K562 (cell line): Measurements from ENCODE around the gene HS6ST1. TPM values are rescaled to one million over a fixed set of nuclear protein-coding genes. Genes with fewer than 3 reads are reported as not detected.

Experiments used
- CHD7 ChIP-seq: fragments of 200-600 bp; sonication (generic); IDR thresholded peaks from one replicate; pipeline ENCODE4 v1.6.1; 2012; ENCODE audit warnings: mild to moderate bottlenecking, low read depth, low read length, inconsistent platforms
- CREB1 ChIP-seq, 2 experiments: sonication (generic) in 1 of 2; formaldehyde crosslinking in 1 of 2; IDR thresholded peaks; 2 replicates each; pipeline versions ENCODE4 v1.6.1 to v1.8.0; 2012 to 2022; ENCODE audit warnings: inconsistent platforms in 1 of 2, mild to moderate bottlenecking in 1 of 2, missing genetic modification reagents in 1 of 2, moderate library complexity in 1 of 2
- DLX4 ChIP-seq: fragments of 250-450 bp; sonication (Bioruptor Pico); IDR thresholded peaks from 2 replicates; pipeline ENCODE4 v1.6.1; 2021; ENCODE audit warnings: mild to moderate bottlenecking
- GATAD2A ChIP-seq: fragments of 450-650 bp; IDR thresholded peaks from 2 replicates; pipeline ENCODE4 v1.6.1; 2017
- MAFG ChIP-seq: fragments of 450-650 bp; conservative IDR thresholded peaks from 2 replicates; pipeline ENCODE4 v1.6.1; 2016; ENCODE audit warnings: missing genetic modification characterization, missing compliant biosample characterization
- MCM2 ChIP-seq: fragments of 450-650 bp; IDR thresholded peaks from 2 replicates; pipeline ENCODE4 v1.6.1; 2017; ENCODE audit warnings: low read depth, mild to moderate bottlenecking
- NEUROD1 ChIP-seq: fragments of 150-350 bp; IDR thresholded peaks from 2 replicates; pipeline ENCODE4 v1.6.1; 2014; ENCODE audit warnings: borderline replicate concordance, low read length, low read depth; ENCODE audit not compliant: partially characterized antibody
- SNIP1 ChIP-seq: fragments of 450-650 bp; IDR thresholded peaks from 2 replicates; pipeline ENCODE4 v1.7.1; 2017; ENCODE audit warnings: low read depth, mild to moderate bottlenecking
- THRA ChIP-seq: fragments of 450-650 bp; IDR thresholded peaks from 2 replicates; pipeline ENCODE4 v1.6.1; 2017; ENCODE audit warnings: mild to moderate bottlenecking, moderate library complexity
- ZNF717 ChIP-seq: fragments of 250-450 bp; sonication (Bioruptor Pico); IDR thresholded peaks from 2 replicates; pipeline ENCODE4 v1.5.0; 2021
- polyA plus RNA-seq, 8 experiments: library from polyadenylated mRNA; depleted of rRNA in 4 of 8; stranded (reverse) in 5 of 8; unstranded in 3 of 8; fragments of >200 nt; fragmentation: Nextera tagmentation in 2 of 8; fragmentation: Illumina TruSeq in 1 of 8; extraction: Ambion mirVana in 2 of 8; extraction: Trizol in 1 of 8; gene quantifications; 2 replicates each; pipeline versions ENCODE4 v1.2.1 to v1.2.3, GENCODE V29; 2011 to 2014; ENCODE audit warnings: inconsistent platforms in 1 of 8, missing spikeins in 1 of 8
- total RNA-seq, 7 experiments: library from RNA; depleted of rRNA in 6 of 7; stranded (reverse); fragments of >200 nt in 6 of 7; fragmentation: Illumina TruSeq in 2 of 7; extraction: Trizol in 2 of 7; gene quantifications; 2 replicates each; pipeline versions ENCODE4 v1.2.1 to v1.2.3, GENCODE V29; 2011 to 2021; ENCODE audit warnings: low replicate concordance in 1 of 7
- TF ChIP-seq, protein P1 (sequence below): fragments of 250-450 bp; sonication (Bioruptor Pico); IDR thresholded peaks from 2 replicates; pipeline ENCODE4 v1.8.0; 2022; ENCODE audit warnings: inconsistent platforms

The HS6ST1 gene
- total and polyA plus RNA-seq, 9 of the 15 experiments (the other 6 are each of a cell fraction or from before 2014, with no cell fraction given) = 0.06 to 7.4 (median 3.8) TPM

GRCh38 chr2:128279009-128279408, 39.7 kb downstream of the HS6ST1 start (continued):
- TF ChIP-seq CHD7 (no peak), CREB1 (IDR thresholded peaks at IDR 0.05) (no peak), CREB1 (CRISPR knock-in tag; IDR thresholded peaks at IDR 0.05) (no peak), MCM2 (no peak), GATAD2A (no peak), ZNF717 (CRISPR knock-in tag) (no peak), THRA (no peak), MAFG (no peak), NEUROD1 (no peak), SNIP1 (no peak), DLX4 (CRISPR knock-in tag) (no peak)
- TF ChIP-seq, protein P1, sequence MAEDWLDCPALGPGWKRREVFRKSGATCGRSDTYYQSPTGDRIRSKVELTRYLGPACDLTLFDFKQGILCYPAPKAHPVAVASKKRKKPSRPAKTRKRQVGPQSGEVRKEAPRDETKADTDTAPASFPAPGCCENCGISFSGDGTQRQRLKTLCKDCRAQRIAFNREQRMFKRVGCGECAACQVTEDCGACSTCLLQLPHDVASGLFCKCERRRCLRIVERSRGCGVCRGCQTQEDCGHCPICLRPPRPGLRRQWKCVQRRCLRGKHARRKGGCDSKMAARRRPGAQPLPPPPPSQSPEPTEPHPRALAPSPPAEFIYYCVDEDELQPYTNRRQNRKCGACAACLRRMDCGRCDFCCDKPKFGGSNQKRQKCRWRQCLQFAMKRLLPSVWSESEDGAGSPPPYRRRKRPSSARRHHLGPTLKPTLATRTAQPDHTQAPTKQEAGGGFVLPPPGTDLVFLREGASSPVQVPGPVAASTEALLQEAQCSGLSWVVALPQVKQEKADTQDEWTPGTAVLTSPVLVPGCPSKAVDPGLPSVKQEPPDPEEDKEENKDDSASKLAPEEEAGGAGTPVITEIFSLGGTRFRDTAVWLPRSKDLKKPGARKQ (CRISPR knock-in tag) = no peak
